Measurements from ENCODE around the gene XIRP2.

DNA sequence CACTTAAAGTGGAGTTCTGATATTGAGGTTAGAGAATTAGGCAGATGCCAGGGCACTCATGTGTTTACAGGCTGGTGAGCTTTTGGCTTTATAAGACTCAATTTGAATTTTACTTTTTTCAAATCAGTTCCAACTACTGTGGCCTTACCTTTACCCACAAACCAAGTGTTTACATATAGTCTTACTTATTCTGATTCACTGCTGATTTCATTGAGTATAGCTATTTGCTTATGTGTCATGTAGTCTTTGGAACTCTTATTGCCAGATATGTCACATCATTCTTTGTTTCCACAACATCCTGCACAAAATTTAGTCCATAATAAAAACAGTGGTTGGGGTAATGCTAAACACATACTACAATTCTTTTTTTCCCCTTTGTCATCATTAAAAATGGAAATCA is 96.5 kb downstream of the XIRP2 start:
- TF ChIP-seq, protein P1, sequence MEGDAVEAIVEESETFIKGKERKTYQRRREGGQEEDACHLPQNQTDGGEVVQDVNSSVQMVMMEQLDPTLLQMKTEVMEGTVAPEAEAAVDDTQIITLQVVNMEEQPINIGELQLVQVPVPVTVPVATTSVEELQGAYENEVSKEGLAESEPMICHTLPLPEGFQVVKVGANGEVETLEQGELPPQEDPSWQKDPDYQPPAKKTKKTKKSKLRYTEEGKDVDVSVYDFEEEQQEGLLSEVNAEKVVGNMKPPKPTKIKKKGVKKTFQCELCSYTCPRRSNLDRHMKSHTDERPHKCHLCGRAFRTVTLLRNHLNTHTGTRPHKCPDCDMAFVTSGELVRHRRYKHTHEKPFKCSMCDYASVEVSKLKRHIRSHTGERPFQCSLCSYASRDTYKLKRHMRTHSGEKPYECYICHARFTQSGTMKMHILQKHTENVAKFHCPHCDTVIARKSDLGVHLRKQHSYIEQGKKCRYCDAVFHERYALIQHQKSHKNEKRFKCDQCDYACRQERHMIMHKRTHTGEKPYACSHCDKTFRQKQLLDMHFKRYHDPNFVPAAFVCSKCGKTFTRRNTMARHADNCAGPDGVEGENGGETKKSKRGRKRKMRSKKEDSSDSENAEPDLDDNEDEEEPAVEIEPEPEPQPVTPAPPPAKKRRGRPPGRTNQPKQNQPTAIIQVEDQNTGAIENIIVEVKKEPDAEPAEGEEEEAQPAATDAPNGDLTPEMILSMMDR (IDR thresholded peaks at IDR 0.05) = no peak
- TF ChIP-seq POLR2A (IDR thresholded peaks at IDR 0.05) (no peak), EP300 (IDR thresholded peaks at IDR 0.05; ENCODE audit: low read depth) (no peak)

Data from transverse colon (tissue), 3 donors.